HG03139 (cell line): ENCODE data around the gene CEP57.

Source experiments
- ATAC-seq: cut with Tn5 transposase; IDR thresholded peaks from one replicate; pipeline ENCODE4 v1.9.1; 2021; ENCODE audit not compliant: unreplicated experiment

The CEP57 gene

DNA sequence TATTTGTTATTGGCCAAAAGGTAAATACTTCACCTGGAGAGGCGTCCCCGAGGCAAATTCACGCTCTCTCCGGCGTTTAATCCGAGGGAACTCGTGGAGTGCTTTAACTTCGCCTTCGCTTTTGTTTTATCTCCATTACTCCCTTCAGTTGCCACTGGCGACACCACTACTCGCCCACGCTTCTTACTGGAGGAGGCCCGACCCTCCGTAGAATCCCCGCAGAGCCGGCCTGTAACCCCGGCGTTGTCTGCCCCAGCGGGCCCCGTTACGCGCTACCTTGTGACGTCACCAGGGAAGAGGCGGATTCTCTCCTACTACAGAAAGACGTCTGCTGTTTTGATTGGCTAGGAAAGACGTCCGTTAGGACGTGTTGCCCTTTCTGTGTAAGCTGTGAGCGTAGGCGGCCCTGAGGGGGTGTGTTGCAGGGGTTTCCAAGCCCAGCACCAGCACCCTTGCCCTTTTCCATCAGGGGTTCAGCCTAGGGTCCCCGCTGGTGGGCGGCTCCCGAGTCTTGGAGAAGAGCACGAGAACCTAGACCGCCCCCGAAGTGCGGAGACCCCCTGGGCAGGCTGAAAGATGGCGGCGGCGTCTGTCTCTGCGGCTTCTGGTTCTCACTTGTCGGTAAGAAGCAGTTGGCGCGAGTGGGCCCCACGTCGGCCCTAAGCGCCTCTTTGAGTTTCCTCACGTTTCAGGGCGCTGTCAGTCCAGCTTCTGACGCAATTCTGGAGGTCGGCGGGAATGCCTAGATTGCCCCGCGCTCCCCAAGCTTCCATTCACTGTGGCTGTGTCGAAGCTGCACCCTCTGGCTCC is at the start of gene CEP57:
CEP57 (plus strand) TSS at position 376 of the 810 bp plus-strand sequence; CDS start at position 577, 201 bp downstream.
- ATAC-seq = peak; percentile 60

DNA sequence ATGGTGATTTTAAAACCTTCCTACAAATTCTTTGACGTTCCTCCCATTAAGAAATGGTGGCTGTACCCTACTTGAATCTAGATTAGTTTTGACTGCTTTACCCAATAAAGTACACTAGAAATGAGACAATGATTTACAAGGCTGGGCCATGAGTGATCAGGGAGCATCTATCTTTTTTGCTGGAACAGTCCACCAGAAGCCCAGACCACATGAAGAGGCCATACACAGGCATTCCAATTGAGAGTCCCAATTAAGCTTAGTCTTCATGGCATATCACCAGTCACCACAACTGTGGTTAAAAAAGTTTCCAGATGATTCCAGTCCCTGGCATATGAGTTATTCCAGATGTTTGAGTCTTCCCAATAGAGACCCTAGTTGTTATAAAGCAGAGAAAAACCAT is 40.2 kb upstream of the CEP57 start:
- no peak for ATAC-seq

DNA sequence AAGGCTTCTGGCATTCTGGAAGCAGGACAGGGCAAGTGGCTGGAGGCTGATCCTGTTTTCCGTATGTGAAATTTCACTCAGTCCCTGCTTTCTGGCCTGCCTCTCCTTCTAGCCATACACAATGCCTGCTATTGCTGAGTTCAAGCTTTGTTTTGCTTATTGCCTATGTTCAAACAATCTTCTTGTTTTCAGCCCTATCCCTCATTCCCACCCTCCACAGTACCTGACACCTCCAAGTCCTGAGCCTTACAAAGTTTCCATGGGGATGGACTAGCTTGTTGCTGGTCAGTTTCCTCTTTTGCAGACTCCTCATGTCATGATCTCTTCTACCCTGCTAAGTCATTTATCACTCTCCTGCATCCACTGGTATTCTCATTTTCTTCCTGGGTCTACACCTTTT is 38.8 kb upstream of the CEP57 start:
- no peak for ATAC-seq

DNA sequence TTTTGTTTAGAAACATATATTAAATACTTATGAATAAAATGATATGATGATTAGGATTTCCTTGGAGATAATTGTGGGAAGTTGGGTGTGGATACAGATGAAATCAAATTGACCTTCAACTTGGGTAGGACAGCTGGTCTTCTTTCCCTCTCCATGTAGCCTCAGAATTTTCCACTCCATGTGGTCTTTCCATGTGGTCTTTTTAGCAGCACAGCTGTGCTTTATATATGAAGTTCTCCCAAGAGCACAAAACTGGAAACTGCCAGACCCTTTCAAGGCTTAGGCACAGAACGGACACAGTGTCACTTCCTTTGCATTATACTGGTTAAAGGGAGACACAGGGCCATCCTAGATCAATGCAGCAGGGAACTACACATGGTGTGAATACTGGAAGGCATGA is 29.4 kb upstream of the CEP57 start:
- no peak for ATAC-seq

DNA sequence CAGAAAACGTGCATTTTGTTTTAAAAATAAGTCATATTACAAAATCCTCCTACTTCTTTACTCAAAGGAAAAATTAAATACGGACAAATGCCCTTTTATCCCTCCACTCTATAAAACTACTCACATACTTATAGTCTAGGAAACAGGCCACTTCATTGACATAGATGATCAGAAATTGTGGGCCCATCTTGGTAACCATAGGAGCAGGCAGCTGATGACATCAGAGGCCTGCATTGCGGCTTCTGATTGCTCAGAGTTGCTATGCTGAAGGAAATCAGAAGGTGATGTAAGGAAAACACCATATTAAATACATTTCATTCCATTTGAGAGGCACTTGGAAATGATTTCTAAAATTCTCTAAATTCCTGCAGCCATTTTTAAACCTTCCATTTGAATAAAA is 27.8 kb upstream of the CEP57 start:
- no peak for ATAC-seq

DNA sequence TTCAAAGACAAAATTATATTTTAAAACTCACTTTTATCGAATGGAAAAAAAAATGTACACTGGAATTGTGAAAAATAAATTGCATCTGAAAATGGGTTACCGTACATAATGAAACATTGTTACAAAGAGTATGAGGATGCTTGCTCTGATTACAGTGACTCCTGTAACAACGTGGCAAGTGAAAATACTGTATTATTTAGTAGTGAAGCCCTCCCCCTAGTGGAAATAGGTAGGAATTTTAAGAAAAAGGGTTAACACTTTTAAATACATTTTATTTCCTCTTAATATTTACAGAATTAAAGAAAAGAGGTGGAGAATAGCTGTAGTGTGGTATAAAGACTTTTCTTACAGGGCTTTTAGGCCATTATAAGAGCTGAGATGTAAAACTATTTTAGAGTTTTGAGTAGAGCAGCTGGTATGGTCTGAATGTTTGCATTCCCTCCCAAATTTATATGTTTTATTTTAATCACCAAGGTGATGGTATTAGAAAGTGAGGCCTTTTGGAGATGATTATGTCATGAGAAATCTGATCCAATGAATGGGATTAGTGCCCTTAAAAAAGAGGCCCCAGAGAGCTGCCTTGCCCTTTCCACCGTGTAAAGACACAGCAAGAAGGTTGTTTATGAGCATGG is 25.9 kb upstream of the CEP57 start:
- peak; percentile 70 for ATAC-seq

DNA sequence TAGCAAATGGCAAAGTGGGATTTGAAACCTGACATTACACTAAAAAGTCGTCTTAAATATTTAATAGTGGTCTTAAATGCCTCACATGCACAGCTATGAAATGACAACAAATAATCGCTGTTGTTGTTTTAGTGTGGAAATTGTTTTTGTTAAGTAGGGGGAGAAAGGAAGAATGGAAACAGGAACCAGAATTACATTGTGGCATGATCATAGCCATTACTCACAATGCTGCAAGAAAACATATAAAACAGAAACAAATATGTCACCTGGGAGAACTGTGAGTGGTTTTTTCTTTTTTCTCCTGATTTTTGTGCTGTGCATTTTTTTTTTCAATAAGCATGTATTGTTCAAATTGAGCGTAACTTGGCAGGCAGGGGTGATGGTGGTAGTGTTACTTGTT is 23.6 kb upstream of the CEP57 start:
- no peak for ATAC-seq

DNA sequence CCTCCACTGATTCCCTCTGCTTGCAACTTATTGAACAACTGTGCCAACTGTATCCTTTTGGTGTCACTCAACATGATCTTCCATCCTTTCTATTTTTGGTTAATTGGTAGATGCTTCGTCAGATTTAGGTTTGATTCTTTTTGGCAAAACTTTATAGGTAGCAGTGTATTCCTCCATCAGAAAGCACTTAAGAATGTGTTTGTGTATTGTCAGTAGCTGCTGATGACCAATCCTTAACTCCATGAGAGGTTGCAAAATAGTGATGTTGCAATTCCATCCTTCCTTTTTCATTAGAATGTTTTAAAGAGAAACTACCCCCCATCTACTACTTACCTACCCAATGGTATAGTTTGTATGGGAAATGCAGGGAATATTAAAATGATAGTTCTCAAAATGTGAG is 22.8 kb upstream of the CEP57 start:
- ATAC-seq = no peak

DNA sequence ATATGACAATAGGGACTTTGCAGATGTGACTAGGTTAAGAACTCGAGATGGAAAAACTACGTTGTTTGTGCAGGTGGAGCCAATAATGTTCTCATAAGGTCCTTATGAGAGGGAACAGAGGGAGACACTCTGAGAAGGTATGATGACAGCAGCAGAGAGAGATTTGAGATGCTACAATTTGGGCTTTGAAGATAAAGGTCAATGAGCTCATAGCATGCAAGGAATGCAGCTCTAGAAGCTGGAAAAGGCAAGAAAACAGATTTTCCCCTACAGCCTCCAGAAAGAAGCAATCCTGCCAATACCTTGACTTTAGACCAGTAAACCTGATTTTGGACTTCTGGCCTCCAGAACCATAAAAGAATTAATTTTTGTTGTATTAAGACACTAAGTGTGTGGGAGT is 21.8 kb upstream of the CEP57 start:
- no peak for ATAC-seq

DNA sequence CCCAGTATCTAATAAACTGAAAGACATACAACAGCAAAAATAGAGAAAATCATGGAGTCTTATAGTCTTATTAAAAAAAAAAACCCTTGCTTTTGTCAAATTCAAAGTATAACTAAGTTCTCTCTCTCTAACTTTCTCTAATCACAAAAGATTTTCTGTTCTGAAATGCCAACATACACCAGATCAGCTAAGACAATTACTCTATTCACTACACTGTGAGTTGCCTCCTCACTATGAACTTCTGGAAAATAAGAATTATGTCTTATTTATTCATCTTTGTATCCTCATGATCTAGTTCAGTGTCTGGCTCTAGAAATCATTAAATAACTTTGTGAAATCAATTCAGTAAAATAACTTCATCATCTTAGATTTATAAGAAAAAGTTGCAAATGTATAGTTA is 13.4 kb upstream of the CEP57 start:
- no peak for ATAC-seq

DNA sequence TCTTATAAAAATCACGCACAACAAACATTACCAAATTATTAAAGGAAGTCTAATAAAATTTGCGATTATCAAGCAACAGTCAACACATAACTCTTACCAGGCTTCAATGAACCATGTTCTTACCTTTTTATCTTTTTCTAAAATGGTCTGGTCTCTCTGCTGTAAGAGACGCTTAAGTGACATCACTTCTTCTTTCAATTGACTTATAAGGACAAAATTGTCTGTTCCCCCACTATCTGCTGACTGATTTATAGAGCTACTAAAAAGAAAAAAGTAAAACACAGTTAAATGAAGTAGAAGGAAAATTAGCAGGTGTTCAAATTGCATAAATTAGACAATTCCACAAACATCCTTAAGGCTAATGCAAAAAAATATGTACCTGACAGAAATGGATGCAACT is 11.6 kb upstream of the CEP57 start:
- no peak for ATAC-seq

DNA sequence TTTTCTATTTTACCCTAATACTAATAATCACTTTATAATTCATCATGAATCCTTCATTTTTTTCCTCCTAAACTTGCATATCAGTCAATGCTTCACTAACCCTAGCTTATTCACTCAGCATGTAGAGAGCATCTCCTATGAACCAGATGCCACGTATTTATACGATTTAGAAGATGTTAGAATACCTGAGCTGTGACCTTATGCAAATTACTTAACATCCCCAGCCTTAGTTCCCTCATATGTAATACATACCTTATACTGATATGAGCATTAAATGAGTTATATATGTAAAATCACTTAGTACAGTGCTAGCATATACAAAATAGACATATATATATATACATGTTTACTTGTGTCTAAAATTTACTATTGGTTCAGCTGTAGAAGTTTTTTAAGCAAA is 9.8 kb upstream of the CEP57 start:
- ATAC-seq = no peak

DNA sequence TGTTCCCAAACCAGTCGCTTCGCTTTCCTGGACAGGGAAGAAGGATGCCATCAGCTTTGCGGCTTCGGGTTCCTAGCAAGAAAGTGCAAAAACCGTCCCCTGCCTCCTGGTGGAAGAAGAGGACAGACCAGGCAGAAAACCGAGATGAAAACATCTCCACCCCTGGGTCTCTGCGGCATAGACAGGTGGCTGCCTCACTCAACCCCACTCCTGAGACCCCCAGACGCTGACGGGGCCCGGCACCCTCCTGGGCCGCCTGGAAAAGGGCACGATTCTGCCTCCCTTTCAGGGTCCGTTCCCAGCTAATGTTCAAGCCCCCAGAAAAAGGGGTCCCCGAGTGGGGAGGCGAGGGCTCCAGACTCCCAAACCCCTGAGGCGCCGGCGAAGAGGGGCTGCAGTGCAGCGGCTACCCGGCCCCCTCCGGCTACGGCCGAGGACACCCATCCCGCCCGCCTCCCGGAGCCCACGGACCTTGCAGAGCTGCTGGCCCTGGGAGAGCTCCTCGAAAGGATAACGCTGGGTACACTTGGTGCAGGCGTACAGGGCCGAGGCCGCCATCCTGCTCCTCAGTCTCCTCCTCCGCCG is 1.3 kb upstream of the CEP57 start:
- no peak for ATAC-seq

DNA sequence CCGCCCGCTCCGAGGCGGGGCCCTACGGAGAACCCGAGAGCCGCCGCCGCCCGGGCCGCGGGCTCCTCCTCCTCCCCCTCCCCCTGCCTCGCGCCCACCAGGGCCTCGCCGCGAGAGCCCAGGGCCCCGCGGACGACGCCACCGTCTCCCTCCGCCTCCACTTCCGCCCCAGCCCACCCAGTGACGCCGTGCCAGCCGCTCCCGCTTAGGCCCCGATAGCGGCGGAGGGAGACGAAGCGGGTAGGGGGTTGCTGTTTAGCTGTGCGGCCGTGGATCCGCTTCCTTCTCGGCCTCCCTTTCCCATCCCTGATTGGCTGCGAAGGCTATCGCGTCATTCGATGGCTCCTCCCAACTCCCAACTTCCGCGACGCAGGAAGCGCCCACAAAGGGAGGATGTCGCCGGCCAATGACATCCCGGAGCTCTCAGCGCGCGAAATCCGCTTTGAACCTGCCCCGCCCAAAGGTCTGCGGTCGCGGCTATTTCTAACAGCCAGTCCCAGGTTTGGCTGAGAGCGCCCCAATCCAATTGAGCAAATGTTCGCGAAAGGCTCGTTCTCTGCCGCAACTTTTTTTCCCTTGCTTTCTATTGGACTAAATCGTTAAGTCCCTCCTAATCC is 684 bp upstream of the CEP57 start, which contains the start of gene FAM76B:
FAM76B (minus strand) TSS at position 277 of the 617 bp plus-strand sequence. CDS start 304 bp downstream, outside the sequence.
- peak; percentile 65 for ATAC-seq

DNA sequence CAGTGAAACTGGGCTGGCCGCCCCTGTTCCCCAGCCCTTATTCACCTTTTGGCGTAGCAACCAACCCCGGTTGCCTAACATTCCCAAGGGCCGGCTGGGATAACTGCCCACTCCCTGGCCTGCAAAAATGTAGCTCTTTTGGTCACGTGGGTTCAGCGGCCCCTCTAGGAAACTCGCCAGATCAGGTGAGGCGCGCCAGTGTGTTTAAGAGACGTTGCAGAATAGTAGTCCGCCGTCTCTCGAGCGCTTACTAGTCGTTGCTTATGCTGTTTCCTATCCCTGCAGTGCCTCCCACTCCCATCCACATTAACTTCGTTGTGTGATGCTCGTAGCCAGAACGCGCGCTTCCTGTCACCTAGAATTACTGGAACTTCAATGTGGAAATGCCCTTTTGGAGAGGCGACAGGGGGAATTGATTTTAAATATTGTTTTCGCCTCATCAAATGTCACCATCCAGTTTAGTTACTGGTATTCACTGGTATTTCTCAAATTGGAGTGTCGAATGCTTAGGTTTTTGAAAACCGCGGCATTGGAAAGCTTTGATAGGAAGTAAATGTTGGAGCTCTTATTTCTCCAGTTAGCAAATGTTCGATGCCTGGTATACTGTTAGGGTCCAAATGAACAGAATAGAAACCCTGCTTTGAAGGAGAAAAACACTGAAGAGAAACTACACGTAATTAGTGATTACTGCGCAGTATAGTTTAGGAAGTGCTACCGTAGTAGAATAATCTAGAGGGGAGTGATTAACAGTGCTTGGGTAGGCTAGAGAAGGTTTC is 823 bp downstream of the CEP57 start:
- ATAC-seq = no peak

DNA sequence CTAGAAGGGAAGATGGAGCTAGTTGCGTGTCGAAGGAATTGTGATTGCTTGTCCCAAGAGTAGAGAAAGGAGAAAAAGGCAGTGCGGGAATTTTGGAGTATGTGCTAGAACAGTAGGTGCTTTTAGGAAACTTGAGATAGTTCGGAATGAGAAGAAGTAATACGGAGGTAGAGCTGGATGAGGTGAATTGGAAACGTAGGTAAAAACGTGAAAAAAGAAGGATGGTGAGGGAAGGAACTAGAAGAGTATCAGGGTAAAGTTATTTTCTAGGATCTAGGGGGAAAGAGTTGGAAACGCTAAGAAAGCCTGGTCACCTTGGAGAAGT is 1.4 kb downstream of the CEP57 start:
- no peak for ATAC-seq

DNA sequence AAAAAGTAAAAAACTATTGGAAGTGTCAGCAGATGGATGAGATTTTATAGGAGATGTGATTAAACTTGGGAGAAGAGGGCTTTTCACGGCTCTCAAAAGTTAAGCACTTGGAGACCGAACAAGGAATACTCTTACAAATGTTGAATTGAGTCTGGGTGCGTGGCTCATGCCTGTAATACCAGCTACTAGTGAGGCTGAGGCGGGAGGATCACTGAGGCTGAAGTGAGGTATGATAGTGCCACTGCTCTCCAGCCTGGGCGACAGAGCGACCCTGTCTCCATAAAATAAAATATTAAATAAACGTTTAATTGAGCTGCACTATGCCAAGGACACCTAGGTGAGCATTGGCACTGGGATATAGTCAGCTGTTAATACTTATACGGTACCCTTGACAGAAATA is 1.9 kb downstream of the CEP57 start:
- ATAC-seq = no peak

DNA sequence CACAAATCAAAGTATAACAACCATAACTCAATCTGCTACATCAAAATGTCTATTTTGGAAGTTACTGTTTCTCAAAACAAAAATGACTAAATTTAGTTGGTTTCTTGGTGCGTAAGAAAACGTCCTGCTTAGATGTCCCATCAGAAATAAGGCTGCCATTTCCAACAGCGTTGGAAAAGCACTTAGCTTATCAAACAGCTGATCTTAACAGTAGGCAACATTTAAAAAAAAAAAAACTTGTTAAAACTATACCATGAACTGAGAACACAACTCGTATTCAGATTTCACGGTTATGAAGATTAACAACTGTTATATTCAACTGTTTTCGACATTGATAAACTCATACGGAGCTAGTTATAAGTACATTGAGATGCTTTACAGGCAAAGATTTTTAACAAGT is 2.4 kb downstream of the CEP57 start:
- ATAC-seq = no peak

DNA sequence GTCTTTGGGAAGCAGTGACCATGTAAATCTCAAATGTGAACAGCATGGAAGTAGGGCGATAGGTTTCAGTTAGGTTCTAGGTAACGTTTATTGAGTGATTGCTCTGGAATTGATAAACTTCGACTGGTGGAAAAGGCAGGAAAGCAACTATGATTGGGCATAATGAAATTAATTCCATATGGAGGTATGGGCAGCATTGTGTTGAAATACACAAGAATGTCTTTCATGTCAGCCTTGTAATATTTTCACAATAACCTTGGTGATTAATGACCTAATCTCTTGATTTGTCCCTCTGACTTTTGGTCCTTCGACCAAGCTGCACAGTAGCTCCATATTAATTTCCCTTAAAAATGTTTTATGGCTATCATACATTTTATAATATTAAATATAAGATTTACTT is 2.8 kb downstream of the CEP57 start:
- ATAC-seq = no peak

DNA sequence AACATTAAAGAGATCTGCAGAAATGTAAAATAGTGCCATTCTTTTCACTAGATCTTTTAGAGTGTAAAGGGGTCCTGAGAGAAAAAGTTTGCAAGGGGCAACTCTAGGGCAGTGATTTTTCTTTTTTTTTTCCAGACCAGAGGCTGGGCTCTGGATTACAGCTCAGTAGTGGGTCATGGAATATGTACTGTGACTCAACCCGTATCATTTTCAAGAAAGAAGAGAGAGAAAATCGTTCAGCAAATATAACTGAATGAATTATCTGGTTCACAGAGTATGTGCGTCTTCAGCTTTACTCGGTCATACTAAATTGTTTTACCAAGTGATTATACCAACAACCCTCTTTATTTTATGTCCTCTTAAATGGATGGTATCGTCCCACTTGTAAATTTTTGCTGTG is 3.8 kb downstream of the CEP57 start:
- no peak for ATAC-seq

DNA sequence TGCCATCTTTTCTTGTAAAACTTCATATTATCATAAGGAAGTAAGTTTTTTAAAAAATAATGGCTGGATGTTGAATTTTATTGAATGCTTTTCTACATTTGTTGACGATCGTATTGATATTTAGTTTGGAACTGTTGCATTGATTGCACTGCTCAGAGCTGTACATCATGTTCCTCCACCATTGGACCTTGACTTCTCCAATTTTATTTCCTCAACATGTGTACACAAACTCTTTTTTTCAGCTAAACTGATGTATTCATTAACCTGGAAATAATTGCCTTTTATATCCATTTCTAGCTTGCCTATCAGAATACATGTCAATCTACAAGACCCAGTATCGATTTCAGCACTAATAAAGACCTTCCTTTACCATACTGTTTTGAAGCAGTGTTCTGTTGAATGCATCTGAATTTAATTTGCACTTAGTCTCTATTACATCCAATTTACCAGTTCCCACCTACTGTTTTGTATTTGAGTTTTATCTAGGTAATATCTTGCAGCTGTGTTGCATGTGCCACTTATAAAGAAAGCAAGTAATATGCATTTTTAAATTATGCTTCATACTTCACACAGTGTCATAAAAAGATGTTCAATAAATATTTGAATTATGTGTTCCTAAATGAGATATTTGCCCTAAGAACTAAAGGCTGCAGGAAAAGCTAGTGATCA is 5.5 kb downstream of the CEP57 start:
- ATAC-seq = no peak
